ENCODE measurements around the gene CCDC57. TPM values are rescaled to one million over a fixed set of nuclear protein-coding genes. Genes with fewer than 3 reads are reported as not detected.

CCDC57 gene
- total and polyA plus RNA-seq, 8 donors: 43.9 to 166 (median 75.4) TPM

DNA sequence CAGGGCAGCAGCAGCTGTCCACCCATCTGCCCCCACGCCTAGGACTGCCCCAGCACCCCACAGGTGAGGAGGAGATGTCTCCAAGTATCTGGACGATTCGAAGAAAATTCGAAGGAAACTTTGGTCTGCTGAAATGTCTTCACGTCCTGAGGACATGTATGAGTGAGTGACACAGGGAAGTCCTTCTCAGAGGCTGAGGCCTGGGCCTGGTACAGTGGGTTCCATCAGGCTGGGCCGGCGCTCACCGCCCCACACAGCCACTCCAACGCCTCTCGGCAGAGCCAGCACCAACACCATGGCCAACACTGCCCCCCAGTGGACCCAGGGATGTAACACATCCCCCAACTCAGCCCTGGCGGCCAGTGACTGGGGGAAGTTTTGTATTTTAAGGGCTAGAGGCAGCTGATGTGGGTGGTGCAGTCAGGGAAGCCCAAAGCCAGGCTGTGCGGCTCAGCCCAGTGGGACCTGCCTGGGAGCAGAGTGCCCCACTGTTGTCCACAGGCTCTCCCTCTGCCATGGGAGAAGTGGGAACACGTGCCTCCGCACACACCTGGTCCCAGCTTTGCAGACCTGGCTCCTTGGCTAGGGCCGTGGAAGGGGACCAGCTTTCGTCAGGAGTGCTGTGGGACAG lies 58.8 kb downstream of the CCDC57 start:
- Histone ChIP-seq H3K9me3 (no peaks in the 10 kb centered on the region), H3K4me3 (no peak overlapping the region), H3K27ac (peak overlapping the region; percentile 22 to 93 (median 84)), H3K4me1 (peaks cover 0 to 29% (median 17%) of the 10 kb centered on the region in 4 donors), H3K36me3 (peaks cover 3 to 45% (median 34%) of the 10 kb centered on the region in 4 donors), H3K27me3 (no peaks in the 10 kb centered on the region)
- TF ChIP-seq EP300 (IDR thresholded peaks at IDR 0.05) (no peak), POLR2AphosphoS5 (IDR thresholded peaks at IDR 0.05) (peak in 1 of 3 donors; percentile 78)
- TF ChIP-seq, protein P1, sequence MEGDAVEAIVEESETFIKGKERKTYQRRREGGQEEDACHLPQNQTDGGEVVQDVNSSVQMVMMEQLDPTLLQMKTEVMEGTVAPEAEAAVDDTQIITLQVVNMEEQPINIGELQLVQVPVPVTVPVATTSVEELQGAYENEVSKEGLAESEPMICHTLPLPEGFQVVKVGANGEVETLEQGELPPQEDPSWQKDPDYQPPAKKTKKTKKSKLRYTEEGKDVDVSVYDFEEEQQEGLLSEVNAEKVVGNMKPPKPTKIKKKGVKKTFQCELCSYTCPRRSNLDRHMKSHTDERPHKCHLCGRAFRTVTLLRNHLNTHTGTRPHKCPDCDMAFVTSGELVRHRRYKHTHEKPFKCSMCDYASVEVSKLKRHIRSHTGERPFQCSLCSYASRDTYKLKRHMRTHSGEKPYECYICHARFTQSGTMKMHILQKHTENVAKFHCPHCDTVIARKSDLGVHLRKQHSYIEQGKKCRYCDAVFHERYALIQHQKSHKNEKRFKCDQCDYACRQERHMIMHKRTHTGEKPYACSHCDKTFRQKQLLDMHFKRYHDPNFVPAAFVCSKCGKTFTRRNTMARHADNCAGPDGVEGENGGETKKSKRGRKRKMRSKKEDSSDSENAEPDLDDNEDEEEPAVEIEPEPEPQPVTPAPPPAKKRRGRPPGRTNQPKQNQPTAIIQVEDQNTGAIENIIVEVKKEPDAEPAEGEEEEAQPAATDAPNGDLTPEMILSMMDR (IDR thresholded peaks at IDR 0.05): peak in 5 of 7 experiments; percentile 83 to 97 (median 92)
- intact Hi-C loops (cut with DNase I; ENCODE audit: low total_unique reads): loop anchor here (2.0 kb wide), 1 partner anchor 125 kb away; no protein-coding TSS in a partner anchor
- 37 to 48% (median 42%) methylated on average over 14 to 16 of the region's 16 CpGs for WGBS, 5 donors
- DNase-seq: peak; percentile 88 to 89

DNA sequence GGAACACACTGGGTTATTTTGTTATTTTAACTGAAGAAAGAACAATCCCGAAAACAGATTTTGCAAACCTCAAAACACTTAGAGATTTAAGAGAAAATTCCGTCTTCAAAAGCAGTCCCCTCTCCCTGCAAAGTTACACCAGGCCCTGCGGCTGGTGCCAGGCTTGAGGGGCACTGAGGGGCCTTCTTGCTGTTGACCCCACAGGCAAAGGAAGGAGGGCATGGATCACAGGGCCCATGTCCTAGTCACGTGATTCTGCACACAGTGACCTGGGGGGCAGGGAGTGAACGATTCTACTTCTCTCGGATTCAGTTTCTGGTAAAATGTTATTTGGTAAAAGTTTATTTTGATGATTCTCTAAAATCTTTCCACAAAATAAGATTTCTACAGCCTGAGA lies 59.3 kb downstream of the CCDC57 start:
- no peak for TF ChIP-seq POLR2AphosphoS5 (IDR thresholded peaks at IDR 0.05)
- TF ChIP-seq, protein P1 (IDR thresholded peaks at IDR 0.05): no peak
- no peak for TF ChIP-seq POLR2A (IDR thresholded peaks at IDR 0.05)
- TF ChIP-seq EP300 (IDR thresholded peaks at IDR 0.05): no peak
- DNase-seq: no peak
- Histone ChIP-seq H3K4me3 (no peak overlapping the region), H3K9me3 (no peaks in the 10 kb centered on the region), H3K36me3 (peaks cover 3 to 45% (median 33%) of the 10 kb centered on the region in 4 donors), H3K27ac (peak overlapping the region; percentile 81 to 93 (median 85)), H3K27me3 (no peaks in the 10 kb centered on the region), H3K4me1 (peaks cover 0 to 29% (median 17%) of the 10 kb centered on the region in 4 donors)
- WGBS, 5 donors: 62 to 80% (median 70%) methylated on average over 6 of the region's 6 CpGs
- intact Hi-C loops (cut with DNase I; ENCODE audit: low total_unique reads): no loop called here

DNA sequence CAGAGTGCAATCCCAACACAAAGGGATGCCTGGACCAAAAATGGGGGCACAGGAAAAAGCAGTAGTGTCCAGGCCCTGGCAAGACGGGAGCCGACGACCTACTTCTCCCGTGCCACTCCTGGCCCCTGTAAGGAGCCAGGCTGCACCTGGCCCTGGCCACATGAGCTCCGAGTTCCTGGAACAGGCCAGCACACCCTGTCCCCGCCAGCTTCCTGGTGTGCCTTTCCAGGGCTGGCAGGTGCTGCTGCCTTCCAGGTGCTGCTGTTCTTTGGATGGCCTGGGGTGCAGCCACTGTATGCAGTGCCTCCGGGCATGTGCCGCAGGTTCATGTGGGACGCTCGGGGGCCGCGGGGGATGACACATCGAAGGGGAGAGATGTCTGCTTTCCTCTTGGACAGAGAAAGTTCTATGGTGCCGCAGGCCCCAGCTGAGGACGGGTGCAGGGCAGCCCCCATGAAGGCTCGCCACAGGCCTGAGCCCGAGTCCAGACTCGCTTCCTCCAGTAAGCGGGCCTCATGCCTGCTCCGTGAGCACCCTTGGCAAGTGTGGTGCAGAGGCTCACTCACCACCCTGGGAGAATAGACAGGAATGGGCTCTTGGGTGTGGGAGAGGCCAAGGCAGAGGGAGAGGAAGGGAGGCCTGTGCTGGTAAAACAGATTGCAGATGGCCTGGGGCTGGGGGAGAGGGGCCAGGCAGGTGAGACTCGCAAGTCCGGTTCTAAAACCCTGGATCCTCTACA lies 59.9 kb downstream of the CCDC57 start:
- intact Hi-C loops (cut with DNase I; ENCODE audit: low total_unique reads): no loop called here
- 50 to 87% (median 60%) methylated on average over 2 to 22 of the region's 22 CpGs for WGBS, 5 donors
- Histone ChIP-seq H3K36me3 (peaks cover 3 to 41% (median 31%) of the 10 kb centered on the region in 4 donors), H3K4me1 (peaks cover 0 to 29% (median 17%) of the 10 kb centered on the region in 4 donors), H3K9me3 (no peaks in the 10 kb centered on the region), H3K27me3 (no peaks in the 10 kb centered on the region), H3K4me3 (no peak overlapping the region), H3K27ac (peak overlapping the region; percentile 81 to 93 (median 85))
- peak in 1 of 2 donors; percentile 91 for DNase-seq
- TF ChIP-seq POLR2A (IDR thresholded peaks at IDR 0.05) (no peak), EP300 (IDR thresholded peaks at IDR 0.05) (no peak), POLR2AphosphoS5 (IDR thresholded peaks at IDR 0.05) (peak; percentile 35 to 92 (median 90))
- TF ChIP-seq, protein P1 (IDR thresholded peaks at IDR 0.05): peak in 1 of 7 experiments; percentile 15

DNA sequence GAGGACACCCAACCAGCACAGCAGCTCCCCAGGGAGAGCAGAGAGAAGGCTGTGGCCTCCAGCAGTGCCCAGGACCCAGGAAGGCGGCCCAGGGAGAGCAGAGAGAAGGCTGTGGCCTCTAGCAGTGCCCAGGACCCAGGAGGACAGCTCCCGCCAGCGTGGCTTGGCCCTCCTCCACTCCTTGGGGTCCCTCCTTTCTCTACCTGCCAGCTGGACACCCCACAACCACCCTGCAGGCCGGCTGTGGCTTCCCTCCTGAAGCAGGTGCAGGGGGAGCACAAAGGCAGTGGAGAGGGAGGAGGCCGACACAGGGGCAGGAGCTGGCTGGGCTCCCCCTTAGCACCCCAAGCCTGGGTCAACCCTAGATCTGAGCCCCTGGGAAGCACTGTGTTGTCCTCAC lies 60.5 kb downstream of the CCDC57 start:
- no peak for DNase-seq
- intact Hi-C loops (cut with DNase I; ENCODE audit: low total_unique reads): no loop called here
- Histone ChIP-seq H3K4me3 (no peak overlapping the region), H3K36me3 (peaks cover under 1 to 37% (median 28%) of the 10 kb centered on the region in 4 donors), H3K9me3 (no peaks in the 10 kb centered on the region), H3K27me3 (no peaks in the 10 kb centered on the region), H3K4me1 (peaks cover 0 to 29% (median 17%) of the 10 kb centered on the region in 4 donors), H3K27ac (peak overlapping the region; percentile 81 to 93 (median 85))
- TF ChIP-seq POLR2AphosphoS5 (IDR thresholded peaks at IDR 0.05) (no peak), EP300 (IDR thresholded peaks at IDR 0.05) (no peak), POLR2A (IDR thresholded peaks at IDR 0.05) (no peak)
- TF ChIP-seq, protein P1 (IDR thresholded peaks at IDR 0.05): no peak
- 49 to 88% (median 80%) methylated on average over 5 of the region's 5 CpGs for WGBS, 5 donors

Data from stomach (tissue), 9 donors.